Heart left ventricle (tissue), 16 donors: Measurements from ENCODE around the gene S100A3. TPM values are rescaled to one million over a fixed set of nuclear protein-coding genes. Genes with fewer than 3 reads are reported as not detected.

Source experiments
- ATAC-seq, 4 donors: fragments of 200-7000 bp; cut with Tn5 transposase; one replicate each; pipeline ENCODE4 v1.9.1; 2020 to 2022; ENCODE audit warnings: moderate library complexity in 4 of 4, mild to moderate bottlenecking in 3 of 4, moderate number of reproducible peaks in 1 of 4
- DNase-seq, 5 donors: peaks; one replicate each; pipeline ENCODE4 v3.0.0-alpha.2; 2020
- H3K27ac ChIP-seq, 12 donors: fragments of 200-600 bp; sonication (generic) in 4 of 12; one replicate each; pipeline versions ENCODE4 v1.5.0 to v1.8.0; 2016 to 2022; ENCODE audit warnings: mild to moderate bottlenecking in 2 of 12
- H3K27me3 ChIP-seq, 9 donors: fragments of 200-600 bp; sonication (generic) in 2 of 9; one replicate each; pipeline versions ENCODE4 v1.5.1 to v1.8.0; 2016 to 2022; ENCODE audit warnings: mild to moderate bottlenecking in 3 of 9
- H3K36me3 ChIP-seq, 9 donors: fragments of 200-600 bp; sonication (generic) in 2 of 9; one replicate each; pipeline versions ENCODE4 v1.5.0 to v1.8.0; 2018 to 2022; ENCODE audit warnings: mild to moderate bottlenecking in 2 of 9
- H3K4me1 ChIP-seq, 12 donors: fragments of 200-600 bp; sonication (generic) in 4 of 12; one replicate each; pipeline versions ENCODE4 v1.5.0 to v1.8.0; 2016 to 2022; ENCODE audit warnings: mild to moderate bottlenecking in 3 of 12
- H3K4me3 ChIP-seq, 12 donors: fragments of 200-600 bp; sonication (generic) in 4 of 12; one replicate each; pipeline versions ENCODE4 v1.5.0 to v1.8.0; 2017 to 2022; ENCODE audit warnings: mild to moderate bottlenecking in 9 of 12, moderate library complexity in 4 of 12
- H3K9me3 ChIP-seq, 12 donors: fragments of 200-600 bp; sonication (generic) in 4 of 12; one replicate each; pipeline versions ENCODE4 v1.5.0 to v1.8.0; 2016 to 2022; ENCODE audit warnings: mild to moderate bottlenecking in 1 of 12
- POLR2A ChIP-seq, 2 donors: fragments of 450-650 bp; IDR thresholded peaks; one replicate each; pipeline ENCODE4 v1.6.1; 2017; ENCODE audit warnings: antibody characterized with exemption in 2 of 2, mild to moderate bottlenecking in 2 of 2, moderate library complexity in 2 of 2
- WGBS, 4 donors: extraction: QIAGEN DNeasy Blood & Tissue Kit in 2 of 4; methylation state at CpG; one replicate each; pipeline versions ENCODE4 v1.1.5 to v1.1.7; 2013 to 2018; 5-methylcytosine and 5-hydroxymethylcytosine counted together
- intact Hi-C, 10 donors: fragments of 100-400 bp; cut with DNase I; formaldehyde crosslinking; loops; one replicate each; pipeline versions ENCODE4 v1.11.1 to v1.14.2; 2022
- polyA plus RNA-seq, 2 donors: library from polyadenylated mRNA; stranded (reverse); fragments of 200-250 nt; gene quantifications; one replicate each; pipeline ENCODE4 v1.2.3, GENCODE V29; 2013
- total RNA-seq, 9 donors: library from RNA; depleted of rRNA in 2 of 9; stranded (reverse); fragments of >200 nt in 2 of 9; fragmentation: NEBNext Ultra II Directional in 3 of 9; extraction: Animal tissue kit (Norgen Biotek cat#: 25700) in 3 of 9; gene quantifications; one replicate each; pipeline versions ENCODE4 v1.1.0 to v1.2.4, GENCODE V29; 2016 to 2023
- TF ChIP-seq, protein P1 (sequence below), 12 donors: fragments of 200-600 bp; sonication (generic) in 4 of 12; IDR thresholded peaks; one replicate each; pipeline versions ENCODE4 v1.5.0 to v1.8.0; 2018 to 2022; ENCODE audit warnings: antibody characterized with exemption in 12 of 12, mild to moderate bottlenecking in 5 of 12
- donor health status: ischemic (EF 13 %, LVEDD 7.1; RV severe dilation, severe dysfunction).
- donor health status: healthy with polysubstance abuse.
- donor health status: DM: no; HTN: yes; CAD: no.
- donor health status: DM: no; HTN: no; CAD: no.
- donor health status: ischemic (EF 25% LVEDD 6.9; RV normal size, moderate dysfunction).
- donor health status: ischemic (EF 25% LVEDD 5.7; RV mildly dilated, moderate dysfunction).
- donor health status: healthy.
- donor health status: DM: yes; HTN: yes; CAD: no.
- donor health status: ischemic (EF 35%, LVEDD 5.7; RV mildly dilated, moderate dysfunction).
- donor health status: nonischemic (EF 11% LVEDD 7.7; RV severe dilation, severe dysfunction).
- donor health status: DM: yes; HTN: yes; CAD: no.
- donor health status: PGD.
- donor health status: ischemic (EF 29% LVEDD 5.4; RV normal size, mild dysfunction).
- donor health status: nonischemic (EF 23%, LVEDD 6.1; RV moderate dilation, normal function).

The S100A3 gene
- total and polyA plus RNA-seq, 11 donors: 0.57 to 5.9 (median 1.1) TPM; not detected in 2

DNA sequence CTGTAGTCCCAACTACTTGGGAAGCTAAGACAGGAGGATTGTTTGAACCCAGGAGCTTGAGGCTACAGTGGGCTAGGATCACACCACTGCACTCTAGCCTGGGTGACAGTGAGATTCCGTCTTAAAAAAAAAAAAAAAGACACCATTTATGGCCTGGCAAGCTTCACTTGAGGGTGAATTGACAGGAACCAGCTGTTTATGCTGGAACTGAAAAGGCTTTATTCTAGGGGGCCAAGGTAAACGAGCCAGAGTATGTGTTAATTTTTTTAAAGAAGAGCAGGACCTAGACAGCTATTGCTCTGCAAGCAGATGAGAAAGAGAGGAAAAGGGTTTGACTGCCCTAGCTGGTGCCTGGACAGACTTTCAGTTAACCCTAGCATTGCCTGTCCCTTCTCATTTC lies 50.3 kb downstream of the S100A3 start:
- whole genome bisulfite sequencing, 4 donors: 19 to 36% (median 28%) methylated on average over 2 of the region's 2 CpGs
- Histone ChIP-seq H3K4me3 (no peak overlapping the region), H3K27ac (no peak overlapping the region), H3K9me3 (no peaks in the 10 kb centered on the region), H3K4me1 (peaks cover 0 to 8% (median 1%) of the 10 kb centered on the region in 12 donors), H3K36me3 (no peaks in the 10 kb centered on the region), H3K27me3 (no peaks in the 10 kb centered on the region)
- DNase-seq (no peak), ATAC-seq (no peak)
- TF ChIP-seq, protein P1, sequence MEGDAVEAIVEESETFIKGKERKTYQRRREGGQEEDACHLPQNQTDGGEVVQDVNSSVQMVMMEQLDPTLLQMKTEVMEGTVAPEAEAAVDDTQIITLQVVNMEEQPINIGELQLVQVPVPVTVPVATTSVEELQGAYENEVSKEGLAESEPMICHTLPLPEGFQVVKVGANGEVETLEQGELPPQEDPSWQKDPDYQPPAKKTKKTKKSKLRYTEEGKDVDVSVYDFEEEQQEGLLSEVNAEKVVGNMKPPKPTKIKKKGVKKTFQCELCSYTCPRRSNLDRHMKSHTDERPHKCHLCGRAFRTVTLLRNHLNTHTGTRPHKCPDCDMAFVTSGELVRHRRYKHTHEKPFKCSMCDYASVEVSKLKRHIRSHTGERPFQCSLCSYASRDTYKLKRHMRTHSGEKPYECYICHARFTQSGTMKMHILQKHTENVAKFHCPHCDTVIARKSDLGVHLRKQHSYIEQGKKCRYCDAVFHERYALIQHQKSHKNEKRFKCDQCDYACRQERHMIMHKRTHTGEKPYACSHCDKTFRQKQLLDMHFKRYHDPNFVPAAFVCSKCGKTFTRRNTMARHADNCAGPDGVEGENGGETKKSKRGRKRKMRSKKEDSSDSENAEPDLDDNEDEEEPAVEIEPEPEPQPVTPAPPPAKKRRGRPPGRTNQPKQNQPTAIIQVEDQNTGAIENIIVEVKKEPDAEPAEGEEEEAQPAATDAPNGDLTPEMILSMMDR (IDR thresholded peaks at IDR 0.05): no peak
- TF ChIP-seq POLR2A (IDR thresholded peaks at IDR 0.05): no peak
- intact Hi-C loops: loop anchor here in 2 of 10 donors (5.0 kb wide), 1 partner anchor 36 kb away; the partner anchor contains the start of gene S100A7 (in 2 of the 2)

Other genes with a start within 250 kb of the S100A3 start
- not detected for gene PGLYRP3, start 236.3 kb downstream of the S100A3 start, total RNA-seq
- gene PGLYRP3, start 236.3 kb downstream of the S100A3 start, polyA plus RNA-seq: not detected
- gene PGLYRP4, start 200.4 kb downstream of the S100A3 start, total RNA-seq: not detected
- not detected for gene PGLYRP4, start 200.4 kb downstream of the S100A3 start, polyA plus RNA-seq
- gene S100A9, start 191.4 kb downstream of the S100A3 start, total RNA-seq: 100 to 1,000 TPM in 3 of 9 donors, 10 to 100 TPM in 5, 1 to 10 TPM in 1; 5.7 to 350 (median 76.2) TPM
- 100 to 1,000 TPM in 1 of 2 donors, 10 to 100 TPM in 1; 43.3 to 202 TPM for gene S100A9, start 191.4 kb downstream of the S100A3 start, polyA plus RNA-seq
- 1 to 10 TPM in 8 of 9 donors, not detected in 1; 1.2 to 8.9 (median 3.7) TPM for gene S100A12, start 173.6 kb downstream of the S100A3 start, total RNA-seq
- 1 to 10 TPM; 5.1 to 9.1 TPM for gene S100A12, start 173.6 kb downstream of the S100A3 start, polyA plus RNA-seq
- gene S100A8, start 158.2 kb downstream of the S100A3 start, total RNA-seq: 100 to 1,000 TPM in 2 of 9 donors, 10 to 100 TPM in 6, 1 to 10 TPM in 1; 6.0 to 199 (median 27.2) TPM
- gene S100A8, start 158.2 kb downstream of the S100A3 start, polyA plus RNA-seq: 10 to 100 TPM; 32.3 to 72.9 TPM
- not detected for gene S100A7A, start 132.7 kb downstream of the S100A3 start, total RNA-seq
- gene S100A7A, start 132.7 kb downstream of the S100A3 start, polyA plus RNA-seq: not detected
- not detected for gene S100A7, start 88.6 kb downstream of the S100A3 start, total RNA-seq
- not detected for gene S100A7, start 88.6 kb downstream of the S100A3 start, polyA plus RNA-seq
- gene S100A6, start 13.3 kb downstream of the S100A3 start, total RNA-seq: 100 to 1,000 TPM; 157 to 415 (median 301) TPM
- gene S100A6, start 13.3 kb downstream of the S100A3 start, polyA plus RNA-seq: 1,000 to 10,000 TPM in 1 of 2 donors, 100 to 1,000 TPM in 1; 371 to 1,213 TPM
- not detected for gene S100A5, start 8.3 kb downstream of the S100A3 start, total RNA-seq
- gene S100A5, start 8.3 kb downstream of the S100A3 start, polyA plus RNA-seq: not detected
- 100 to 1,000 TPM in 4 of 9 donors, 10 to 100 TPM in 5; 56.9 to 214 (median 96.1) TPM for gene S100A4, start 3.5 kb downstream of the S100A3 start, total RNA-seq
- gene S100A4, start 3.5 kb downstream of the S100A3 start, polyA plus RNA-seq: 100 to 1,000 TPM; 214 to 398 TPM
- 1 to 10 TPM in 8 of 9 donors, not detected in 1; 1.3 to 4.0 (median 2.4) TPM for gene S100A2, start 16.6 kb upstream of the S100A3 start, total RNA-seq
- gene S100A2, start 16.6 kb upstream of the S100A3 start, polyA plus RNA-seq: 1 to 10 TPM; 2.8 to 5.1 TPM
- gene S100A16, start 63.9 kb upstream of the S100A3 start, total RNA-seq: 10 to 100 TPM; 37.2 to 92.6 (median 45.4) TPM
- gene S100A16, start 63.9 kb upstream of the S100A3 start, polyA plus RNA-seq: 100 to 1,000 TPM in 1 of 2 donors, 10 to 100 TPM in 1; 72.6 to 233 TPM
- 1 to 10 TPM in 7 of 9 donors, under 1 TPM in 1, not detected in 1; 0.79 to 6.1 (median 3.9) TPM for gene S100A14, start 67.1 kb upstream of the S100A3 start, total RNA-seq
- gene S100A14, start 67.1 kb upstream of the S100A3 start, polyA plus RNA-seq: 1 to 10 TPM; 1.7 to 4.4 TPM
- gene S100A13, start 78.2 kb upstream of the S100A3 start, total RNA-seq: 100 to 1,000 TPM in 7 of 9 donors, 10 to 100 TPM in 2; 98.1 to 189 (median 132) TPM
- 100 to 1,000 TPM; 173 to 272 TPM for gene S100A13, start 78.2 kb upstream of the S100A3 start, polyA plus RNA-seq
- gene S100A1, start 79.2 kb upstream of the S100A3 start, total RNA-seq: 1,000 to 10,000 TPM; 1,023 to 2,291 (median 2,114) TPM
- 1,000 to 10,000 TPM in 1 of 2 donors, 100 to 1,000 TPM in 1; 752 to 3,565 TPM for gene S100A1, start 79.2 kb upstream of the S100A3 start, polyA plus RNA-seq
- gene CHTOP, start 84.8 kb upstream of the S100A3 start, total RNA-seq: 10 to 100 TPM; 48.4 to 92.0 (median 67.7) TPM
- 10 to 100 TPM; 72.9 to 73.4 TPM for gene CHTOP, start 84.8 kb upstream of the S100A3 start, polyA plus RNA-seq
- 10 to 100 TPM; 53.7 to 88.7 (median 70.8) TPM for gene SNAPIN, start 109.4 kb upstream of the S100A3 start, total RNA-seq
- 10 to 100 TPM; 57.7 to 58.9 TPM for gene SNAPIN, start 109.4 kb upstream of the S100A3 start, polyA plus RNA-seq
- 10 to 100 TPM; 65.0 to 92.3 (median 74.2) TPM for gene ILF2, start 121.7 kb upstream of the S100A3 start, total RNA-seq
- 100 to 1,000 TPM in 1 of 2 donors, 10 to 100 TPM in 1; 22.1 to 163 TPM for gene ILF2, start 121.7 kb upstream of the S100A3 start, polyA plus RNA-seq
- gene NPR1, start 129.4 kb upstream of the S100A3 start, total RNA-seq: 10 to 100 TPM in 6 of 9 donors, 1 to 10 TPM in 3; 7.1 to 26.9 (median 12.0) TPM
- gene NPR1, start 129.4 kb upstream of the S100A3 start, polyA plus RNA-seq: 10 to 100 TPM; 12.2 to 26.6 TPM
- gene INTS3, start 178.8 kb upstream of the S100A3 start, total RNA-seq: 10 to 100 TPM; 19.6 to 33.2 (median 30.7) TPM
- 10 to 100 TPM; 21.9 to 41.8 TPM for gene INTS3, start 178.8 kb upstream of the S100A3 start, polyA plus RNA-seq
- gene SLC27A3, start 226.1 kb upstream of the S100A3 start, total RNA-seq: 10 to 100 TPM in 5 of 9 donors, 1 to 10 TPM in 4; 7.9 to 37.1 (median 10.3) TPM
- gene SLC27A3, start 226.1 kb upstream of the S100A3 start, polyA plus RNA-seq: 10 to 100 TPM; 18.4 to 29.4 TPM